Breast epithelium (tissue), 4 donors: Measurements from ENCODE around the gene BNC2. TPM values are rescaled to one million over a fixed set of nuclear protein-coding genes. Genes with fewer than 3 reads are reported as not detected.

Experiments
- DNase-seq, 2 donors: peaks; one replicate each; pipeline ENCODE4 v3.0.0-alpha.2; 2019; ENCODE audit warnings: low spot score in 2 of 2
- H3K27ac ChIP-seq, 2 donors: fragments of 200-600 bp; sonication (generic) in 1 of 2; one replicate each; pipeline ENCODE4 v1.5.1; 2016 to 2019; ENCODE audit warnings: mild to moderate bottlenecking in 1 of 2
- H3K27me3 ChIP-seq, 2 donors: fragments of 200-600 bp; sonication (generic) in 1 of 2; one replicate each; pipeline versions ENCODE4 v1.5.1 to v1.6.0; 2017 to 2019; ENCODE audit warnings: control low read depth in 1 of 2, mild to moderate bottlenecking in 1 of 2
- H3K36me3 ChIP-seq: fragments of 200-600 bp; one replicate; pipeline ENCODE4 v1.5.1; 2019
- H3K4me1 ChIP-seq, 2 donors: fragments of 200-600 bp; sonication (generic); one replicate each; pipeline ENCODE4 v1.5.1; 2016 to 2019; ENCODE audit warnings: control low read depth in 1 of 2
- H3K4me3 ChIP-seq, 3 donors: fragments of 200-600 bp; sonication (generic); 1 replicate in 2 of 3; 2 replicates in 1 of 3; pipeline ENCODE4 v1.5.1; 2016 to 2019; ENCODE audit warnings: mild to moderate bottlenecking in 3 of 3, moderate library complexity in 2 of 3
- H3K9me3 ChIP-seq, 2 donors: fragments of 200-600 bp; sonication (generic) in 1 of 2; one replicate each; pipeline ENCODE4 v1.5.1; 2016 to 2019; ENCODE audit warnings: control low read depth in 1 of 2
- CTCF ChIP-seq, 3 donors: fragments of 450-650 bp; IDR thresholded peaks; one replicate each; pipeline ENCODE4 v1.5.1; 2016 to 2017; ENCODE audit warnings: antibody characterized with exemption in 3 of 3, mild to moderate bottlenecking in 3 of 3, moderate library complexity in 3 of 3
- POLR2A ChIP-seq: fragments of 450-650 bp; IDR thresholded peaks from one replicate; pipeline ENCODE4 v1.6.1; 2016; ENCODE audit warnings: antibody characterized with exemption, mild to moderate bottlenecking, moderate library complexity
- POLR2AphosphoS5 ChIP-seq, 3 donors: sonication (generic); formaldehyde crosslinking; IDR thresholded peaks; one replicate each; pipeline ENCODE4 v1.6.1; 2017; ENCODE audit warnings: antibody characterized with exemption in 3 of 3
- intact Hi-C: fragments of 100-400 bp; cut with DNase I; formaldehyde crosslinking; loops from one replicate; pipeline ENCODE4 v1.15.1; 2023; ENCODE audit warnings: low total_unique reads
- total RNA-seq, 3 donors: library from RNA; depleted of rRNA; stranded (reverse); fragments of >200 nt; gene quantifications; one replicate each; pipeline ENCODE4 v1.1.0, GENCODE V29; 2016

The BNC2 gene
- total RNA-seq, 3 donors from 2014 or later = 15.8 to 21.1 (median 17.0) TPM

GRCh38 chr9:16469184-16469583 lies 401.3 kb downstream of the BNC2 start:
- no peaks in the 10 kb centered on the region for H3K36me3 ChIP-seq
- H3K9me3 ChIP-seq = no peaks in the 10 kb centered on the region
- H3K27ac ChIP-seq = no peak overlapping the region
- no peaks in the 10 kb centered on the region for H3K27me3 ChIP-seq
- no peak overlapping the region for H3K4me3 ChIP-seq
- DNase-seq = no peak
- TF ChIP-seq CTCF (IDR thresholded peaks at IDR 0.05) = no peak
- TF ChIP-seq POLR2A = no peak
- no peak for TF ChIP-seq POLR2AphosphoS5 (IDR thresholded peaks at IDR 0.05)
- no peaks in the 10 kb centered on the region for H3K4me1 ChIP-seq
- intact Hi-C loops = no loop called here

GRCh38 chr9:16461851-16462250 lies 408.6 kb downstream of the BNC2 start:
- no peak for DNase-seq
- no peak overlapping the region for H3K27ac ChIP-seq
- intact Hi-C loops = no loop called here

GRCh38 chr9:16461137-16461840 lies 409.2 kb downstream of the BNC2 start:
- Histone ChIP-seq H3K9me3 (no peaks in the 10 kb centered on the region), H3K27ac (no peak overlapping the region), H3K4me3 (no peak overlapping the region), H3K36me3 (no peaks in the 10 kb centered on the region), H3K27me3 (no peaks in the 10 kb centered on the region), H3K4me1 (no peaks in the 10 kb centered on the region)
- TF ChIP-seq CTCF (IDR thresholded peaks at IDR 0.05) (no peak), POLR2AphosphoS5 (IDR thresholded peaks at IDR 0.05) (no peak), POLR2A (no peak)
- DNase-seq = no peak
- intact Hi-C loops = no loop called here

More at GRCh38 chr9:16461851-16462250, 408.6 kb downstream of the BNC2 start:
- H3K36me3 ChIP-seq = no peaks in the 10 kb centered on the region
- H3K27me3 ChIP-seq = no peaks in the 10 kb centered on the region
- TF ChIP-seq POLR2AphosphoS5 (IDR thresholded peaks at IDR 0.05) (no peak), POLR2A (no peak), CTCF (IDR thresholded peaks at IDR 0.05) (no peak)
- no peaks in the 10 kb centered on the region for H3K9me3 ChIP-seq
- no peaks in the 10 kb centered on the region for H3K4me1 ChIP-seq
- H3K4me3 ChIP-seq = no peak overlapping the region

DNA sequence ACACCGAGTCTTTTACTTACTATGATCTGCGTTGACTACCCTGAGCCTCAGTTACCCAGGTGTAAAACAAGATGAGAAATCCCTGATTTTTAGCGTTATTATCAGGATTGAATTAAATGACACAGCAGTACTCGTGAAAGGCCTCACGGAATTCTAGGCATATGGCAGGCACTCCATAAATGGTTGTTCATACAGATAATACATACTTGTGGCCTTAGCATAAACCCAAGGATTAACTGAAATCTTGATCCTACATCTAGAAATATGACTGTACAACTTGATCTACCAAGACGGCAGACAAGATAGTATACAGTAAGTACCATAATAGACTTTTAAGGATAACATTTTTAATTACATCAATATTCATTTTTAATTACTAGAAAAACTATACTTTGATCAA lies 409.8 kb downstream of the BNC2 start:
- H3K4me1 ChIP-seq = no peaks in the 10 kb centered on the region
- no peak overlapping the region for H3K4me3 ChIP-seq
- no peaks in the 10 kb centered on the region for H3K27me3 ChIP-seq
- DNase-seq = no peak
- no peaks in the 10 kb centered on the region for H3K36me3 ChIP-seq
- TF ChIP-seq POLR2A (no peak), POLR2AphosphoS5 (IDR thresholded peaks at IDR 0.05) (no peak), CTCF (IDR thresholded peaks at IDR 0.05) (no peak)
- intact Hi-C loops = no loop called here
- H3K27ac ChIP-seq = no peak overlapping the region
- H3K9me3 ChIP-seq = no peaks in the 10 kb centered on the region

- H3K27ac ChIP-seq = no peak overlapping the region
These were observed 410.9 kb downstream of the BNC2 start for GRCh38 chr9:16459421-16460148.

More at GRCh38 chr9:16459421-16460148, 410.9 kb downstream of the BNC2 start:
- TF ChIP-seq POLR2AphosphoS5 (IDR thresholded peaks at IDR 0.05) (no peak), POLR2A (no peak), CTCF (IDR thresholded peaks at IDR 0.05) (no peak)
- DNase-seq = no peak
- intact Hi-C loops = no loop called here
- Histone ChIP-seq H3K4me1 (no peaks in the 10 kb centered on the region), H3K4me3 (no peak overlapping the region), H3K9me3 (no peaks in the 10 kb centered on the region), H3K36me3 (no peaks in the 10 kb centered on the region), H3K27me3 (no peaks in the 10 kb centered on the region)
